GM19463 (cell line): Measurements from ENCODE around the gene FHIT.

Experiments used
- ATAC-seq: cut with Tn5 transposase; IDR thresholded peaks from one replicate; pipeline ENCODE4 v1.9.1; 2021; ENCODE audit warnings: mild to moderate bottlenecking, moderate library complexity; ENCODE audit not compliant: unreplicated experiment

The FHIT gene

DNA sequence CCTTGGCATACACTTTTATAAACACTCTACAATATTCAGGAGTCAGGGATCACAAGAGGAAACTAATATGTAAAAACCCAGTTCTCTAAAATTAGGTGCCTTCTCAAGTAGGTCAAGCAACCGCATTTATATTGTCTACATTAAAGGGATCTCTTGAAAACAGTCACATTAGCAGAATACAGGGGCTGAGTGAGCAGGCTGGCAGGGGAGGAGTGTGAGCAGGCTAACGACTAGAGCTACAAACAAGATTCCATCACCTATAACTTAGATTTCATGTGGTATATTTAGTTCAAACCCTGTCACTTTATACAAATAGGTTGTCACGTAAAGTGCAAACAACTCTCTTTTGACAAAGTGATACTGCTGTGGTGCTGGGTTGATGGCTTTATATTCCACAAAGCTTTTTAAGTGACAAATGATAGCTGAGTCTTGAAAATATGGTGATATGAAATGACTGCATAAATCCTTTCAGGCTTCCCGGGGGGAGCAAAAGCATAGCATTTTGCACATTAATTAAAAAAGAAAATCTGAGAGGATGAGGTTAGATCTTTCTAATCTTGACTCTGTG is 937.9 kb downstream of the FHIT start:
- ATAC-seq, result no peak

DNA sequence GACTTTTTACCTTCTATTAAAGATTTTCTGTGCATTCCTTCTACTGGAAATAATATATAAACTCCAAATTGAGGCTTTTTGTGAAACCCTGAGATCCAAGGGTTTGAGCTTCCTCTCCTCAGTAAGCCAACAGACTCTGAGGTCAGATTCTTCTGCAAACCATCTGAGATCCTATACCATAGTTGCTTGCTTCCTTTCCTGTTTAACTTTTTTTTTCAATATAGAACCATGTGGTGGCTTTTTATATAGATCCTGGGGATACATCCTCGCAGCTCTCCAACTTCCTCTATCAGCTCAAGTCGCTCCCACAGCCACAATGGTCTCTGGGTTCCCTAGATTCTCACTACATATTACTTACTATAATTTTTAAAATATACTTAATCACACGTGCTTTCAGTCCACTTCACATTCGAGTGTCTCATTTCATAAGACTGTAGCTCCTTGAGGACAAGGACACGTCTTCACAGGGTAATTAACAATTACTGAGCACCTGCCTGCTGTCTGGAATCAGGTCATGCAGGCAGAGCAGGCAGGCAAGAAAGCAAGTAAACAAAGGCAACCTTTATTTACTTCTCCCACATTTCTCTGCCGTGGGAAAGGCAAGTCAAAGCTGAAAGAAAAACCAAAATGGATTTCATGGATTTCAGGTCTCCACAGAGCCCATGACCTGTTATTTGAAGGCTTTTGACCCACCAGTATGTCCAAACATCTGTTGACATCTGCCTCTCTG is 941.5 kb downstream of the FHIT start:
- ATAC-seq, result no peak

DNA sequence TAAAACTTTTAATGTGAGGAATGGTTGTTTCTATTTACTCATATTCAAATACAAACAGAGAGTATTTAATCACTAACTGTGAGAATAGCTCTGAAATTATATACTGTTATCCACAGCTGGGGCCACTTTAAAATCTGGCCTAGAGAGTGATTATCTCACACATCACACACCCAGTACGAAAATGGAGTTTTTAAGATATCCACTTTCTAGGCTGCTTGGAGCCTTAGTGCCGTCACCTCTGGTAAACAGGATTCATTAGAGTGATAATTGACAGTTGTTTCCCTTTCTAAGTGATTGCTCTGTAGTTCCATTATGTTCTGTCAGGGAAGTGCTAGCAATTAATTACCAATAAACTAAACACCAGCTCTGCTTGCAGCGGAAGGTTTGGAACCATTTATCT is 942.4 kb downstream of the FHIT start:
- no peak for ATAC-seq

DNA sequence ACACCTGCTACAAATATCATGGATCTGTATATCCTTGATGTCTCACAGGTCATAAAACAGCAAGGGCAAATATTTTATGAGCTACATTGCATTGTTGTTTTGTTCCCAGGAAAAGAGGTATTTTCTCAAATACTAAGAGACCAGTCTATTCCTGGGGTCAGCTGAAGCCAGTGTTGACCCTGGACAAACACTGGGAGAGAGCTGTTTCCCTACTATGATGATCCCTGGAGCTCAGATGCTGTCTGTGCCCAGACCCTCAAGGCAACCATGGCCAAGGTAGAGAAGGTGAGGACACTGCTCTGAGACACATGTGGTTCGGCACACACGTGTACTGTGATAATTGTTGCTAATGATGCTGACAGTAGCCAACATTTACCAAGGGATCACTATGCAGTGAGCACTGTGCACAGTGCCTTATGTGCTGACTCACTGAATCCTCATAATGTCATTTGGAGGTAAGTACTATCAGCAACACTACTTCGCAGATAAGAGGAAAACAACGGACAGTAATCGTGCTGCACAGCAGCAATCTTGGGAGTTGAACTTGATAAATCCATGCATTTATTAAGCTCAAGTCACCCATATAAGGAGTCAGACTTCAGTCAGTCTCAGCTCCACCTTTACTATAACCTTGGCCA is 943.6 kb downstream of the FHIT start:
- no peak for ATAC-seq

DNA sequence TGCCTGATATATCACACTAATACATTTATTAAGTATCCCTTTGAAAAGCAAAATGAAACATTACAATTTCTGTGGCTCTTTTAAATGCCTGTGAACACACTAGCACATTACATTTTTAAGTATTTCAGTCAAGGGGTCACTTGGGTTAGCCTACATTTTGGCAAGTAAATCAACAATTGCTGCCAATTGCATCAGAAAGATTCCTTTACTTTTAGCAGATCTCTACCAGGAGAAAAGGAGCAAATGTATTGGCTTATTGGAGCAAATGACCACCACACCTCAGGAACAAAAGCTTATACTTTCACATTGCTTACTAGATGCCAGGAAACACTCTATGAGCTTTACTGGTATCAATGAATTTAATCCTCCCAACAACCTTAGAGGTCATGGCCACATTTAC is 947.1 kb downstream of the FHIT start:
- ATAC-seq, result no peak

DNA sequence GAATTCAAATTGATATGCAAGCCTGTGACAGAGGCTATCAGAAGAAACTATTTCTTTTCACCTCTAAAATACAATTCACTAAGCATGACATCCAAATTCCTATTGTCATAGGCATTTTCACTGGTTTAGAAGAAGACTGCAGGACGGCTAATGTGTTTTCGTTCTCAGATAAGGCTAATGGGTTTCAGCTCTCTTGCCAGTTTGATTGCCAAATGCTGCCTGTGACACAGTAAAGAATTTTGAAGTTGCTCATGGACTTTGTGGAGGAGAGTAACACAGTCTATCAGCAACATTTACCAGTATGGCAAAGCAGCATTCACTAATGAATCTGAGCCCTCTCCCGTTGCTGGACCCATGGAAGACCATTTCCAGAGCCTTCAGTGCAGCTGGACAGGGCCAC is 948.1 kb downstream of the FHIT start:
- ATAC-seq, result no peak

DNA sequence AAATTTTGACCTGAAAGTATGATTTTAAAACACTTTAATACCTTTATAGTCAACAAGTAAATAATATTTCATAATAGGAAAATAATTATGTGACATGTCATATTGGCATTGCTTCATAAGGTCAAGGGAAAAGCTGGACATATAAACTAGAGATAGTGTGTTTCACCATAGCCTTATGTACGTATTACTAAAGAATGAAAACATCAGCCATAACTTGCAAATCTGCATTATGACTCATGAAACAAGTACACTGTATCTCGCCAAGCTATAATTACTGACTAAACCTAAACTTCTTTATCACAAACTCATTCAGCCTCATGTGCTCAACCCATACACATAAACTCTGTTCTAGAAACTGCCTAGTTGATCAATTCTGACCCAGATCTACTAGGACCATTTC is 950.1 kb downstream of the FHIT start:
- ATAC-seq, result no peak

DNA sequence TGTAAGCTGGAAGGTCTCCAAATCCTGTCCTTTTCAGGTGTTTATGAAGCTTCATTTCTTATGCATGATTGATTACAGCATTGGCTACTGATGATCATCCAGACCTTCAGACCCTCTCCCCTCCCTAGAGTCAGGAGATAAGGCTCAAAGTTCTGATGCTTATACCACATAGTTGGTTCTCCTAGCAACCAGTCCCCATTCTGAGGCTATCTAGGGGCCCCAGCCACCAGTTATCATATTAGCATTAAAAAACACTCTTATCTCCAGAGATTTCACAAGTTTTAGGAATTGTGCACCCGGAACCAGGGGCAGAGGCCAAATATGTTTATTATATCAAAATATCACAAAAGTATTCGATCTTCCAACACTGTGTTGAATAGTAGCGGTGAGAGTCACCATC is 953.1 kb downstream of the FHIT start:
- ATAC-seq, result no peak

DNA sequence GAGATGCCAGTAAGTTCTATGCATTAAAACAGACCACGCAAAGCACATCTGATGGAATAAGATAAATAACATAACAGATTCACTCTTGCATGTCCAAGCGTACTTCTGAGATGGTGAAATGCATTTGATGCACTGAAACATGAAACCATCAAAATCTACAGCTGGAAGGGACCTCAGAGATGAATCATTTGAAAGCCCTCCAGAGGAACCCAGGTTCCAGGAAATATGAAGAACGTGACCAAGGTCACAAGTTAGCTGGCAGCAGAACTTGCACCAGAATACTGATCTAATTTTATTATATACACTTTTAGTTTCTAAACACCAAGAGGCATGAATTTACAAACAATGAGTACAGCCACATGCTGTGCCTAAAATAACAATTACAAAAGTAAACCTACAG is 957.1 kb downstream of the FHIT start:
- no peak for ATAC-seq

DNA sequence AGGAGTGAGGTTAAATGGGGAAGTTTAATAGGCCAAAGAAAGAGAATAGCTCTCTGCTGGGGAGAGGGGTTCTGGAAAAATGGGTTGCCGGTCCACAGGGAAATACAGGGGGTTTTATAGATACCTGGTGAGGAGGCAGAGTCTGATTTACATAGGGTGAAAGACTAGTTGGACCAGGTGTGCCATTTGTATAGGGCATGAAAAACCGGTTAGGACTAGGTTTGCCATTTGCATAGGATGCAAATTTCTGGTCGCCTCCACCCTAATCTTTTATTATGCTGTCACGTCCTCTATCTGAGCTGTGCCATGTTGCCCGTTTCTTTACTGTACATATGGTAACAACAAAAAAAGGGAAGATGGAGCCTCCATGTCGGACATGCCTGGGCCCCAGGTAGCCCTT is 960.1 kb downstream of the FHIT start:
- no peak for ATAC-seq

DNA sequence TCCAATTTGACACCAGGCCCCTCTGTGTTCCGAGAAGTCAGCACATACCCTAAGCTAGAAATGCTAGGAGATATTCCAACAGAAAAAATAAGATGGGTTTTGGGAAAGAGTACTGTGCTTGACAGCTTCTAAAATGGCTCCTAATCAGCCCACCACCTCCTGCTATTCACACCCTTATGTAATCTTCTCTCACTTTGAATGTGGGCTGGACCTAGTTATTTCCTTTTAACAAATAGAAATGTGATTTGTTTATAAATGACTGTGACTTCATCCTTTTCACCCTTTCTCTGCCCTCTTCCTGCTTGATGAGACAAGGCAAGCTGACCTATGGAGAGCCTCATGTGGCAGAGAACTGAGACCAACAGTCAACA is 961.1 kb downstream of the FHIT start:
- ATAC-seq, result no peak

DNA sequence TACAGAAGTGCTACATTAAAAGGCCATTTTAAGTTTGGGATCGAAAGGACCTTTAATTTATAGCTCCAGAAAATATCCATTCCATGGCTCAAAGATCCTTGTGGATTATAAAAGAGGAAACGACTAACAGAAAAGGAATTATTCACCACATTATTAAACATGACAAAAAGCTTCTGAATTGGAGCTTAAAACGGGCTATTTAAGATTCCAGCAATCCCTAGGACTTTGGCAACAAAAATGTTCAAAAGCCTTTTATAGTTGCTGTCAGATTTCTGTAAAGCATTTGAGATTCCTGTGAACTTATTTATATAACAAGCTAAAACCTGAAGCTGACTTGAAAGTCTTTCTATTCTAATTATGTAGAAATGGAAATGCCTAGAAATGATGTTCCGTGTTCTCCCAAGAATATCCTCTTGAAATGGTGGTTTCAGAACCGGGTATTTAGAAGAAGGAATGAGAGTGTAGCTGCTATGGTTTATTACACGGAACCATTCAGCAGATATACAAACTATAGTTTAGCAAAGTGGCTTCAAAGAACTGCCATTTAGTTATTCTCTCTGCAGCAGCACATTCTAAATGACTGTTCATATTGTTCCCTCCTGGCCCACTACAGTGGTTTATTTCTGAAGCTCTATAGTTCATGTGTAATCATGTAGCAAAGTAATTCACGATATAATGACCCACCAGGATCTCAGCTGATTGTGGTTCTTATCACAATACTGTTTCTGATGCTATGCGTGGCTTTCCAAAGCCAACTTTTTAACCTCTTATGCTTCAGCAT is 961.7 kb downstream of the FHIT start:
- ATAC-seq, result no peak

DNA sequence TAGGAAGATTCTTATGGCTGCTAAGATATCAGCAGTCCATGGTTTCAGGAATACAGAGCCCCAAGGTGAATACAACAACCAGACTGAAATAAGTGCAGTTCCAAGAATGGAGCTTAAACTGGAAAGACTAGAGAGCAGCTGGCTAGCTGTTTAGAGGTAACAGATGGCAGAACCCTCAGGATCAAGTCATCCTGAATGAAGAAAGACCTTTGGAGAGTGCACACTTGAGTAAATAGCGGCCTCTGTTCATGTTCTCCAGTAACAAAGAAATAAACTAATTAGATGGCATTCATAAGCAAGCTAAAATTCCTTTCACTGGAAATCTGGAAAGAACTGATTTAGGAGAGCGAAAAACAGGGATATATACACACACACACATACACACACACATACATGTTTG is 968.4 kb downstream of the FHIT start:
- no peak for ATAC-seq

DNA sequence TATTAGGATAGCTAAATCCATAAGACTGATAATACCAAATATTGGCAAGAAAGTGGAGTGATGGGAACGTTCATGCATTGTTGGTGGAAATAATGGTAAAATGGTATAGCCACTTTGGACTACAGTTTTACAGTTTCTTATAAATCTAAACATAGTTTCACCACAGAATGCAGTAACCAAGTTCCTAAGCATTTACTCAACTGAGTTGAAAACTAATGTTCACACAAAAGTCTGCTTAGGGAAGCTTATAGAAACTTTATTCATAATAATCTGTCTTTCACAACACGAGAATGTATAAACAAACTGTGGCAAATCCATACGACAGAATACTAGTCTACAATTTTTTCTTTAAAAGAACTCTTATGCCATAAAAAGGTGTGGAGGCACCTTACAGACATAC is 969.3 kb downstream of the FHIT start:
- no peak for ATAC-seq

DNA sequence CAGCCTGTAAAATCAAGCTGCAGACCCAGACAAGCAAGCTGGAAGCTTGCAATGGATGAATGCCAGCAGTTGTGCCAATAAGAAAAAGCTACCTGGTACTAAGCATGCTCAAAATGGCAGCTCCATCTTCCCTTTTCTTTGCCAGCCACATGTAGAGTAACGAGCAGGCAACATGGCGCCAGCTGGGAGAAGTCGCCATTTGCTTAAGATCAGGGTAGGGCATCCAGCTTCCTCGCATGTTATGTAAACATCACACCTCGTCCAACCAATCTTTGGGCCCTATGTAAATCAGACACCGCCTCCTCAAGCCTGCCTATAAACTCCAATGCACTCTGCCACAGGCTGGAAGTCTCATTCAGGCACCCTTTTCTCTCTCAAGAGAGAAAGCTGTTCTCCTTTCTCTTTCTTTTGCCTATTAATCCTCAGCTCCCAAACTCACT is 973.9 kb downstream of the FHIT start:
- ATAC-seq, result no peak

DNA sequence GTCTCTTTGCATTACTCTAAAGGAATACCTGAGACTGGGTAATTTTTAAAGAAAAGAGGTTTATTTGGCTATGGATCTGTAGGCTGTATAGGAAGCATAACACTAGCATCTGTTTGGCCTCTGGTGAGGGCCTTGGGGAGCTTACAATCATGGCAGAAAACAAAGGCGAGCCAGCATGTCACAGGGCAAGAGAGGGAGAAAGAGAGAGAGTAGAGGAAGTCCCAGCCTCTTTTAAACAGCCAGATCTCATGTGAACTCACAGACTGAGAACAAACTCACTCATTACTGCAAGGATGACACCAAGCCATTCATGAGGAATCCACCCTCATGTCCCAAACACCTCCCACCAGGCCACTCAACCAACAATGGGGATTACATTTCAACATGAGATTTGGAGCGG is 974.6 kb downstream of the FHIT start:
- no peak for ATAC-seq

DNA sequence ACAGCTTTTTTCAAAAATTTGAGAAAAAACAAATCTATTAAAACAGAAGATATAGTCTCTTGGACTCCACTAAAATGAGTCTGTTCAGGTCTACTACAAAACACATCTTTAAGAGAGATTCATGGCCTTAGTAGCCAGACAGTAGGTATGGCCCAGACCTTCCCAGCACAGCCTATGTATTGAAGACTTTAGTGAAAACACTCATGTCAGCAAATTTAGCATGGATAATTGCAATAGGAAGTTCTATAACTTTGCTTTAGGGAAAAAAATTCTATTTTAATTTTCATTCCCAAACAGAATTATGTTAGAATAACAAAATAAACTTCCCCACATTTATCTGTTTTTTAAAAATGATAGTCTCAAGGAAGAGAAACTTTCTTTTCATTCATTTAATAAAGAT is 976.6 kb downstream of the FHIT start:
- no peak for ATAC-seq

DNA sequence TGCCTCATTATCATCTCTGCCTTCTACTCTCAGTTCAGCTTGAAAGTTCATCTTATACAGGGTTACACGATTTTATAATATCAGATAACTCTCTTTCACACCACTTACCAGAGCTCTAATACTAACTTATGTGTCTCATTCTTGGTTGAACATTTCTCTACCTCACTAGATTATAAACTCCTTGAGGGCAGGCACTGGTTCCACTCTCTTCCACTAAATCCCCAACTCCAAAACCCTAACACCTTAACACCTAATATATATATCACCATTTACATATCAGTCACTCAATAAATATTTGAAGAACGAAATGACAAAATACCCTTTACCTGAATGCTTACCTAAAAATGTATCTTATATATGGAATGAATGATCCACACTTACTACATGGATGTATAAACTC is 977.2 kb downstream of the FHIT start:
- no peak for ATAC-seq

DNA sequence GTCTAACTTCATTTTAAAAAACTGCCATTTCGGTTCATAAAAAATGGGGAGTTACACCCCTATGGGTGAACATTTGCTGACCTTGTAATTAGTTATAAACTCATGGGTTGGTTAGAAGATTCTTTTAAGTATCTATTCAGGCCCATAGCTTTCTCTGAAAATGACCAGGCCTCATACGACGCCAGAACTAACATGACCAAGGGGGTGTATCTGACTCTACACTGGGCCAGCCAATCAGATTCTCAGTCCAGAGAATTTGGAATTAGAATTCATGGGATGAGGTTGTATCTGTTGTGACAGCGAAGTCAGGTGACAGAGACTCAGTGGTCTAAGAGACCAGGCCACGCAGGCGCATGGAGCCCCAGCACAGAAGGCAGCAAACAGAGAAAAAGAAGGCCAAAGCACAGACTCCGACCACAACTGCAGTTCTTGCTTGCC is 981.4 kb downstream of the FHIT start:
- no peak for ATAC-seq

DNA sequence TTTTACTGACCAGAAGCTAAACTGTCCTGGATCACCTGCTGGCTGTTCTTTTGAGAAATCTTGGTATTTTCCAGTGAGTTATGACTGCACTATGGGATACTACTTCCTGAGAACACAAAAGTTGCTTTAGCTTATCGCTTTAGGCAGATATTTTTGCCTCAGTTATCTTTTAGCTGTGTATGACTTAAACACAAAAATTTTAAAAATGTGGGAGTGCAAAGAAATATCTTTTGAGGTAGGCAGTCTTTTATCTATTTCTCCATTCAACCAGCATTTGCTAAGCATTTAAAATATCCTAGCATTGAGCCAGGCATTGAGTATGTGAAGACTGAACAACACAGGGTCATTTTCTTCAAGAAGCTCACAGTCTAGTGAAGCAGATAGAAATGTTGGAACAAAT is 981.9 kb downstream of the FHIT start:
- ATAC-seq, result no peak

DNA sequence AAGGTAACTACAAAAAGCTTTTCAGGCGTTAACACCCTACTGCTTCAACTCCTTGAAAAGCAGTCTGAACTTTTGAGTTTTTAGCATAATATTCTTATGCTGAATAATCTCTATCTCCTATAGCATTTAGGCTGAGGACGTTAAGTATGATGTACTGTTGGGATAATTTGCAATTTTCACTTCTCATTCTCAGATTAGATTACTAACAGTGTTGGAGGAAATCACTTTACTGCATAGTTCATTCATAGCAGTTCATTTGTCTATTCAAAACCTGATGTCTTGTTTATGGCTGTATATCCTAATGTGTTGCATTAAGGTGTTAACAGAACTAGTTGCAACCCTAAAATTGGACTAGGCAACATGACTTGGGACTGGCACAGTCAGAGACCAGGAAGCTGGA is 983.1 kb downstream of the FHIT start:
- ATAC-seq, result no peak

DNA sequence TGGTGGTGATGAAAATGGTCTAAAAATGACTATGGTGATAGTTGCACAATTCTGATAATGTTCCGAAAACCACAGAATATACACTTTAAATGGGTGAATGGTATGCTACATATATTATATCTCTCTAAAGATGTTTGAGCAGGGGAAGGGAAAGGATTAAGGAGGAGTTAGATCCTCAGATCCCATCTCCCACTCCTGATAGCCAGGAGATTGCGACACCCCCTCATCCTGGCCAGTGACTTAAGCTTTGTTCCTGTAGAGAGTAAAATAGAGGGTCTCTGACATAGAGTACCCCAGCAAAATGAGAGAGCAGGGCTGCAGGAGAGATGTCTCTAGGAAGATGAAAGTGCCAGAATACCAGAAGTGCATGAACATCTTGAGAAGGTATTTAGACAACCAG is 984.8 kb downstream of the FHIT start:
- no peak for ATAC-seq
